Measurements from ENCODE around the gene MUC22.

Gene MUC22

DNA sequence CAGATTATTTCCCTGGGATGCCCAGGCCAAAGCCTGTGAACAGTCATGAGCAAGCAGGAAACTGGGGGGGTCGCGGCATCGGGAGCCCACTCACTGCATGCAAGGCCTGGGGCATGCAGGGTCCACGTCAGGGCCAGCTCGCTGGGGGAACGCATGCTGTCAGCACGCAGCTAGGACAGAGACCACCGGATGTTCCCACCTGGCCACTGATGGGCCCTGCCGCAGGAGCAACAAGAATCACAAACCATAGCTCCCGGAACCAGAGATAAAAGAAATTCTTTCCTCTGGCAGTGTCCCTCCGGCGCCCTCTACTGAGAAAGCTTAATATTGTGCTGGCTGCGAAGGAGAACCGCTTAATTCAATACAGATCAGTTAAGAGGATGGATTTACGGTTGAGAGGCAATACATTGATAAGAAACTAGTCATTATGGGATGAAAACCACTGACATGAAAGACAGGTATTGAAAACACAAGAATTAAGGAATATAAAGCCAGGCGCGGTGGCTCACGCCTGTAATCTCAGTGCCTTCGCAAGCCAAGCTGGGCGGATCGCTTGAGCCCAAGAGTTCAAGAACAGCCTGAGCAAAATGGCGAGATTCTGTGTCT, 69.5 kb downstream of the MUC22 start:
- DNase-seq (ENCODE audit: low read depth): peak; percentile 42

DNA sequence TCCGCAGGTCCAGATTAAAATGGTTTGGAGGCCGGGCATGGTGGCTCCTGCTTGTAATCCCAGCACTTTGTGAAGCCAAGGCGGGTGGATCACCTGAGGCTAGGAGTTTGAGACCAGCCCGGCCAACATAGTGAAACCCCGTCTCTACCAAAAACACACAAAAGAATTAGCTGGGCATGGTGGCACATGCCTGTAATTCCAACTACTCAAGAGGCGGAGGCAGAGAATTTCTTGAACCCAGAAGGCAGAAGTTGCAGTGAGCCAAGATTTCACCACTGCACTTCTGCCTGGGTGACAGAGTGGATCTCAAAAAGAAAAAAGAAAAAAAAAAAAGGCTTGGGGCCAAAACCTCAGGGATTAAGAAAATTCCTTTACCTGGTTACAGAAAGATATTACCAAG, 71.6 kb downstream of the MUC22 start:
- no peak for DNase-seq (ENCODE audit: low read depth)

DNA sequence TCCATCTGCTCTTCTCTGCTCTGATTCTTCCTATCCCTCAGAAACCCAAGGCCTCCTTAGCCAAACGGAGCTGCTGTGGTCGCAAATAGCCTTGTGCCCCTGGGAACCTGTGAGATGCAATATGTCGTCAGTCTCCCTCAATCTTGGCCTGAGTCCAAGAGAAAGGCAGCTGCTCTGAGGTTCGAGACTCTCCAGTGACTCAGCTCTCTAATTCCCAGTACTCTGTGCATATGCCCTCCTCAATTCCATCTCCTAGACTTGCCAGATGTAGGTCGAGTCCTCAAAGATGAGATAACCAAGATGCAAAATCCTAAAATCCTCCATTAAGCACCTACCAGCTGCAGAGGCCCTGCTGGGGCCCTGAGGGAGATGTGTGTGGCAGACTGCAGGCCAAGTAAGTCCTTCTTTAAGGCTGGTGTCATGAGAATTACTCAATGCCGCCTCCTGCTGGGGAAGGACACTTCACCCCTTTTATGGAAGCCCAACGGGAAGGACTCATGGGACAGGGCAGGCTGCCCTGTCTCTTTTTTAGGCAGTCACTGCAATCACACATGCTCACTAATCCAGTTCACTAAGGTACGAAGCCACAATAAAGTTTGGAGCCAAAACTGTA, 73.6 kb downstream of the MUC22 start:
- DNase-seq (ENCODE audit: low read depth): no peak
